ENCODE data around the gene NTN3.
"Not testable (repeated sequence)": the region's sequence is repeated elsewhere in the genome, so short reads cannot be mapped to it uniquely, and the experiment has no call there.

NTN3 gene

DNA sequence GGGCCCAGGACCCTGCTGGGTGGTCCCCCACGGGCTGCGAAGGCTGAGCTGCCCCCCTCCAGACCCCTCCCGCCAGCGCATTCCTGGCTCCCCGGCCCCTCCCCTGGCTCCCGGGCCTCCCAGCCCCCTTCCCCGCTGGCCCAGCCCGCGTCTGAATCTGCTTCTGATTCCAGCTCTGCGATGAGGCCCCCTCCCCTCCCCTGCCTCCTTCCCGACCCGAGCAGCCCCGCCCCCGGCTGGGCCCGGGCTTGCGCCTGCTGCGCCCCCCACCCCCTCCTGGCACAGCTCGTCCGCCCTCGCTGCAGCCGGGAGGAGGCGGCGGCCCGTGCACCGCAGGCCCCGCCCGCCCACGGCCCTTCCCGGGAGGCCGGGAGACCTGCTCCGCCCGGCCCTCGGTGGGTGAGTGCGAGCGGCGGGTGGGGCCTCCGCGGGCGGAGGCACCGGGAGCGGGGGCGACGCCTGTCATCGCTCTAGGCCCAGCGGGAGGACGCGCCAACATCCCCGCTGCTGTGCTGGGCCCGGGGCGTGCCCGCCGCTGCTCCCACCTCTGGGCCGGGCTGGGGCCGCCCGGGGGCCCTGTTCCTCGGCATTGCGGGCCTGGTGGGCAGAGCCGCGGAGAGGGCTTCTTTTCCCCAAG is at the start of gene NTN3:
NTN3 (plus strand) TSS at position 282 of the 637 bp plus-strand sequence. CDS start 405 bp downstream, outside the sequence.
- DNase-seq (ENCODE audit: low spot score): peak; percentile 39

DNA sequence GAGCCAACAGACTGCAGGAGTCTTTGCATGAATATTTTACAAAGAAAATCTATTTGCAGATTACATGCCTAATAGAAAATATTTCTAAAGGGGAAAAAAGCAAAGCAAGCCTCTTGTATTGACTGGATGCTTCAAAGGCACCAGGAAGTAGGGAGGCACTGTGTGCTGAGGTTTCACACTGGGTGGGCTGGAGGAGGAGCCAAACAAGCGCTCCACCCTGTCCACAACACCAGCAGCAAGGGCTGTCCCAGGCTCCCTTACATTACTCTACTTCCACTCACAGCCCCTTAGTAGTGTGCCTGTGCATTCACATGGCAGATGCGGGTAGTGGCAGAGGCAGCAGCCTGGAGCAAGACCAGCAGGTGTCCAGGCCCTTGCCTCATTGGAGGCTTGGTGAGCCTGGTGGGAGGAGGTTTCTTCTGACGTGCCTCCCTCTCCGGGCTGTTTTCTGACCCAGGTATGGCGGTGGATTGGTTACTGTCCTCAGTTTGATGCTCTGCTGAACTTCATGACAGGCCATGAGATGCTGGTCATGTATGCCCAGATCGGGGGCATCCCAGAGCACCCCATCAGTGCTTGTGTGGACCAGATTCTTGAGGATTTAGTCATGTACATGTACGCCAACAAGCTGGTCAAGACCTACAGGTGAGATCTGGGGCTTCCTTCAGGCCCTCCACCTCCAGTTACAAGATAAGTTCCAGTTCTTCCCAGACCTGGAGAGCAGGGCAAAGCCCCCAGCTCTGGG is 48.8 kb upstream of the NTN3 start:
- DNase-seq (ENCODE audit: low spot score): no peak

DNA sequence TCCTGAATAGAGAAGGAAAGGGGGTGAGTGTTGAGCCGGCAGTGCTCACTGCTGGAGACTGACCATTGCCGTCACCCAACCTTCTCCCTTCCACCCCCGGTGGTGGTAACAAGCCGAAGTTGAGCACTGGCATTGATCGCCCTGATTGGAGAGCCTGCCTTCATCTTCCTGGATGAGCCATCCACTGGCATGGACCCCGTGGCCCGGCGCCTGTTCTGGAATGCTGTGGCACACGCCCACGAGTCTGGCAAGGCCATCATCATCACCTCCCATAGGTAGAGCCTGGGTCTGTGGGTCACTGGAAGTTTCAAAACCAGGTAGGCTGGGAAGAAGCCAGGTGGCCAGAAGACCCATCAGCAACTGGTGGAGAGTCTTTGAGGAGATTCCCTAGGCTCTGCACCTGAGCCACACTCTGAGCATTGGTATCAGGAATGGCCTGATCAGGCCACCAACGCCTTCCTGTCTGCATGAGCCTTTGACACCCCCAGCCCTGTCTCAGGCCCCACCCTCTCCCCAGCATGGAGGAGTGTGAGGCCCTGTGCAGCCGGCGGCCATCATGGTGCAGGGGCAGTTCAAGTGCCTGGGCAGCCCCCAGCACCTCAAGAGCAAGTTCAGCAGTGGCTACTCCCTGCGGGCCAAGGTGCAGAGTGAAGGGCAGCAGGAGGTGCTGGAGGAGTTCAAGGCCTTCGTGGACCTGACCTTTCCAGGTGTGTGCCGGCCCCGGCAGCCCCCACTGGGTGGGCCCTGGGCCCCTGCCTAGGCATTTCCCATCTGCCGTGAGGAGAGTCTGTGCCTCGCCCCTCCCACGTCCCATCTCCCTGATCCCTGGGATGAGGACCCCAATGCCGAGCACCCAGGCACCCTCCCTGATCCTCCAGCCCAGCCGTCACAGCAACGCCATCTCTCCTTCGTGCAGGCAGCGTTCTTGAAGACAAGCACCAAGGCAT is 46.8 kb upstream of the NTN3 start:
- DNase-seq (ENCODE audit: low spot score): no peak

DNA sequence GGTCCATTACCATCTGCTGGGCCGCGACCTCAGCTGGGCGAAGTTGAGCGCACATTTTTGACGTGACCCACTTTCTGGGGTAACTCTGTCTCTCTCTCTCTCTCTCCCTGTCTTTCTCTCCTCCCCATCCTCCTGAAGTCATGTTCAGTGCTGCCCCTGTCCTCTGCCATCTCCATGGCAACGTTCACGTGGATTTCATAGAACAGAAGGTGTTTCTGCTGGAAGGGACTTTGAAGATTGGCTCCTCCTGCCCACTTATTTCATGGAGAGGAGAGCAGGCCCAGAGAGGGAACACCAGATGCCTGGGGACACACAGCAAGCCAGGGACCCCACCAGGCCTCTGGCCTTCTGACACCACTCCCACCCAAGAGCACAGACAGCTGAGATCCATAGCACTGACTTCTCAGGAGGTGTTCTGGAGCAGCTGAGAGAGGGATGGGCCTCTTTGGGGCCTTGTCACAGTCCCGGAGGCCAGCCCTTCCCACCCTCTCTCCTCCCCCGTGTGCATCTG is 46.0 kb upstream of the NTN3 start:
- no peak for DNase-seq (ENCODE audit: low spot score)

DNA sequence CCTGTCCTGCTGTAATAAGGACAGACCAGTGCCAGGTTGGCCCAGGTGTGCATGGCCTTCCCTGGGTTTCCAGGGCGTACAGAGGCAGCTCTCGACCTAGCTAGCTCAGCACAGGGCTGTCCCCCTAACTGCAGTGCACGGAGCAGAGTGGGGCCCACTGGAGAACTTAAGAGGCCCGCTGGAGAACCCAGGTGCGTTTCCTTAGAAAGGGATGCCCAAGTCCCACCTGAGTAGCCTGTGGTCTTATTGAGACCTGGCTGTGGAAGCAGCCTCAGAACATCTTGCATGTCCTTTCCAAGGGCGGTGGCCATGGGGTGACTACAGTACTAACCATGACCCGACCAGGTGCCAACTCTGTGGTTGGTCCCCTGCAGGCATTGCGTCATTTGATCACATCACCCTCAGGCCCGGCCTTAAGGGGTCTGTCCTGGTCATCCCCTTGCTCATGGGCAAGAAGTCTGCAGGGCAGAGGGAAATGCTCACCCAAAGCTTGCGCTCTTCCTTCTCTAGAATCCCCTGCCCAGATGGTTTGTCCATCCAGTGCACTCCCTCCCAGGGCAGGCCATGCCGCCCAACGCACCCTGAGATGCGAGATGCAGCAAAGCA is 45.2 kb upstream of the NTN3 start:
- DNase-seq (ENCODE audit: low spot score): no peak

DNA sequence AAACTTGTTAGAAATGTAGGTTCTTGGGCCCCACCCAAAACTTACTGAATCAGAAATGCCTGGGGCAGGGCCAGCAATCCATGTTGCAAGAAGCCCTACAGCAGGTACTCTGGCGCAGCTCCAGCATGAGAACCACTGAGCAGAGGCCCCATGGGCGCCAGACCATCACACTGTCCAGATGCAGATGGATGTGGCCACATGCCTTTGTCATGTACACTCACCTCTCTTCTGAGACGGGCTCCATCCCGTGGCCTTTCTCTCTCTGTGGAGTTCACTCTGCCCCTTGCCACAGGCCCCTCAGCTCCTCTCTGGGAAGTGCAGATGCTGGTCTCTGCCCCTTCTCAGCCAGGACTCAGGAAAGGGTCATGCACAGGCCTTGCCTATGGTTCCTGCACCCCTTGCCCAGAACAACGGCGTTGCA is 44.1 kb upstream of the NTN3 start:
- DNase-seq (ENCODE audit: low spot score): no peak

DNA sequence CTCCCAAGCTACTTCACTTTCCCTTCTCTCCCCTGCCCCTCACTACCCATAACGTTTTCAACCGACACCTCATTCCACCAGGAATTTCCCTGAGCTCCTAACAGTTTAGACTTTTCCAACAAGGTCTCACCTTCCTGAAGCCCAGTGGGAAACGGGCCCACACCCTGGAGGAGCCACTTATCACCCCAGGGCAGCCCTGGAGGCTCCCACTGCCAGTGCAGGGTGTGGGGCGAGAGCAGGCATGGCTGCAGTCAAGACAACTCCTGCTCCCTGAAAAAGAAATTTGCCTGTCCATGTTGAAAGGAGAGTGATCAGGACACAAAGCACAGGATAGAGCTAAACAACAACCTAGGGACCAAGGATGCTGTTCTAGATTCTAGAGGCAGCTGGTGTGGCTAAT is 43.6 kb upstream of the NTN3 start:
- no peak for DNase-seq (ENCODE audit: low spot score)

DNA sequence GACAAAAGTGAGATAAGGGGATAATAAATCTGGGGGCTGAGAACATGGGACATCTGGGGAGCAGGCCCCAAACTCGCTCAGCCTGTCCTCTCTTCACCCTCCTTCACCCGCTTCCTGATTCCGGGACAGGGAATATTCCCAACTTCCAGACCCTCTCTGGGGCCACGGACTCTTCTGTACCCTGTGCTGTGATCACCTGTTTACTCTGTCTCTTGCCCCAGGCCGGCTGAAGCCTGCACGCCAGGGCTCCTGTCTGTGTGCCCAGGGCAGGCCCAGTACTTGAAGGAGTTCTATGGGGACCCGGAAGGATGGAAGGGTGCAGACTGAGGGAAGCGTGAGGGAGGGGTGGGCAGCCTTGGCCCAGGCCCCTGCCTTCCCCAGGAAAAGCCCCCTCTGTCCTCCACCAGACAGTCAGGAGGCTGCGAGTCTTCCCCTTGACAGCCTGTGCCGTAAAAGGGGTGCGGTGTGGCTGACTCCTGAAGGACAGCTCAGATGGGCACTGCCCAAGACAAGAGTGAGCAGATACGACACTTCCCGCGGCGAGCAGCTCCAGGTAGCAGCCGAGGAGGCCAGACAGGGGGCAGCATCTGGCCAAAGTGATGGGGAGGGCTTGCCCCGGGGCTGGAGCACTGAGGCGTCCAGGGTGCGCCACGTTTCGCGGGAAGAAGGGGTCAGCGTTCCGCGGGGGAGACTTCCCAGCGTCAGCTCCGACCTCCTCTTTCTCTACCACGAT is 42.9 kb upstream of the NTN3 start:
- peak; percentile 48 for DNase-seq (ENCODE audit: low spot score)

DNA sequence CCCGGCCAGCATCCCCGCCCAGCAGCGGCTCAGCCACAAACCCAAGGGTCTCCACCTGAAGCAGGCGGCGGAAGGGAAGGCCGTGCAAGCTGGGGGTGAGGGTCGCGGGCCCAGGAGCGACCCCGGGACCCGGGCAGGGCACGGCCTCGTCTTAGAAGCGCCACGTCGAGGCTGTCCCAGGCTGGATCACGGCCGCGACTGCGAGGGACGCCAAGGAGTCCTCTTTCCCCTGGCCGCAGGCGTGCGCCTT is 42.4 kb upstream of the NTN3 start:
- DNase-seq (ENCODE audit: low spot score): no peak

DNA sequence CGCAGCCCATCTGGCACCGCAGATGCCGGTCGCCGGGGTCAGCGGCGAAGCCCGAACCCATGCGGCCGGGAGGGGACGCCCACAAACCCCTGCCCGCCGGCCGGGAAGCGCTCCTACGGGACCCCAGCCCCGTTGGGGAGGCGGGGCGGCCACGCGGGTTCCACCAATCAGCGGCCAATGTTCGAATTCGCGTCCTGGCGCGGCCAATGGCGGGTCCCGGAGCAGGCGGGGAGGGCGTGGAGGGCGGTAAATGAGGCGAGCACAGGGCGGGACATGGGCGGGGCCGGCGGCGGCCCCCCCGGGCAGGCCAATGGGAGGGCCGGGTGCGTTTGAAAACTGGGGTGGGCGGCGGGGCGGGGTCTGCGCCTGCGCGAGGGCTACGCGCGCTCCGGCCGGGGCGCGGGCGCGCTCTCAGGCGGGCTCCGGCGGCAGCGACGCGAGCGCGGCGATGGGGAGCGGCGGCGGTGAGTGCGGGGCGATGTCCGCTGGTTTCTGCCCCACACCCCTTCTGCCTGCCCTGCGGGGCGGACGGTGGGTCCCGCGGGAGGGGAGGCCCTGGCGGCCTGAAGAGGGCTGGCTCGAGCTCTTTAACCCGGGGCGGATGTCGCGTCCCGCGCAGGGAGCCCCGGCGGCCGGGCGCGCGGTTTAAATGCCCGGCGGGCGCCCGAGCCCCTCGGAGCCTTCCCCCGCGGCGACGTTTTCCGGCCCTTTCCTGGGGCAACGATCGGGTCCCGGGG is 41.9 kb upstream of the NTN3 start, which contains the start of gene CCNF:
CCNF (plus strand) TSS at position 414 of the 737 bp plus-strand sequence; CDS start at position 449, 35 bp downstream.
- DNase-seq (ENCODE audit: low spot score): peak; percentile 91

DNA sequence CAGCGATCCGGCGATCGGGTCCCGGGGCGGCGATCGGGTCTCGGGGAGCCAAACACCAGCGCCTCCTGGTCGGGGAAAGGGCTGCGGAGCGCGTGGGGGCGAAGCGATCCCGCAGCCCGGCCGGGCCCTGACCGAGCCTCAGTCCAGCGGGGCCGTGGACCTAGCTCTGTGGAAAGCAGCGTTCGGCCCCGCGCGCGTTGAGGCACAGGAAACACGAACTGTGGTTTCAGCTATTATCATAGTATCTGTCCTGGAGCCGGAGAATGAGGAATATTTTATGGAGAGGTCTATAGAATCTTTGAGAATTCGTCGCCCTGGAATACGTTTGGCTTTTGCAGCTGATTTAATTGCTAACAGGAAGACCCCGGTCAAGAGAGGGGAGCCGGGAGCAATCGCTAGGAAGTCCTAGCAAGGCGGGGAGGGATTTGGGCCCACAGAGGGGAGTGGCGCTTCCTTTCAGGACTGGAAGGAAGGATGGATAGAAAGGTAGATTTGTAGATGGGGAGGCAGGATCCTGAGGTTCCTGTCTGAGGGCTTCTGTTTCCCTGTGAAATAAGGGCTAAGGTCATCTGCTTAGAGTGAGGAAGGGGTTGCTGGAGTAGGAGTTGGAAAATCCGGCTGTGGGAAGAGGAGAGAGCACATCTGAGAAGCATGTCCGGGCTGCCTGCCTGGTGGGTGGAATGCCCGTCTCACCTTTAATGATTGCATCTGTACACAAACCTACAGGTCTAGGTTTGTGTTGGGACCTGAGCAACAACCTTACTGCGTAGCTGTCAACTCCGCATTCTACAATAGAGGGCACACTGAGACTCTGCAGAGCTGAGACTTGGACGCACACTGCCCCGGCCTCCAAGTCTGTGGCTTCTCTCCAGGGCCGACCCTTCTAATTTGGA is 41.1 kb upstream of the NTN3 start:
- no peak for DNase-seq (ENCODE audit: low spot score)

DNA sequence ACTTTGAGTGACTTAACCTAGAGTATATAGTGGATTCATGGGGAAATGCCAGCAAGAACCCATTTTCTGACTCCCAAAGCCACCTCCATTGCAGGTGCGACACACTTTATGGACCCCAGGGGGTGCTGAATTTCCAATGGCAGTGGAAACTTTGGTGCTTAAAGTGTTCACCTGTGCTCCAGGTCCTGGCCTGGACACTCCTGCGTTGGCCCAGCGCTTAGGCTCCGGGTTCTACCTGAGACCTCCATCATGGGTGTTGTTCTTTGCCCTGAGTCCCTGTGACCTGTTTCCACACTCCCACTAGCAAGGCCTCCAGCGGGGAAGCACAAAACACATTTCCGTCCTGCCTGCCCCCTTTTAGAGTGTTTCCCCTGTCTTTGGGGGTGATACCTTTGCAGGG is 38.8 kb upstream of the NTN3 start:
- no peak for DNase-seq (ENCODE audit: low spot score)

DNA sequence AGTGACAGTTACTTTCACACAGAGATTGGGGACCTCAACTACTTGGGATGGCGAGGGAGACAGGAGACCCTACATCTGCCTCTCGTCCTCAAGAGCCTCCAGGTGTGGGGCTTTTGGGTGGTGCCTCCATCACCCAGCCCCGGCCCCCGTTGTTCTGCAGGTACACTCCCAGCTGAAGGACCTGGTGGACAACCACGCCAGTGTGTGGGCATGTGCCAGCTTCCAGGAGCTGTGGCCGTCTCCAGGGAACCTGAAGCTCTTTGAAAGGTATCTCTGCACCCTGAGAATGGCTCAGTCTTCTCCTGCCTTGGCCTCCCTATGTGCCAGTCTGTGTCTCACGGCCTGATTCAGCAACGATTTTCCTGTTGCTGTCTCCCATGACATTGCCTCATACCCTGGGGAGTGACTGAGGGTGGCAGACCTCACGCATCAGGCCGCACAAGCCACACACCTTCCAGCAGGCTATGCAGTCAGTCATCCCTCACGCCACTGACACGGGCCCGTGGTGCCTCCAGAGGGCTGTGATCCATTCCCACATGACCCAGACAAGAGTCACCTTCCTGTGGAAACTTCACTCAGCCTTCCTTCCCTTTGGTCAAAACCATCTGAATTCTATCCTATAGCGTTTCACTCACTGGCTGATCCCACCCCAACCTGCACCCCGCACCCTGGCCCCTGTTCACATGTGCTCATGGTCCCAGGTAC is 38.1 kb upstream of the NTN3 start:
- no peak for DNase-seq (ENCODE audit: low spot score)

DNA sequence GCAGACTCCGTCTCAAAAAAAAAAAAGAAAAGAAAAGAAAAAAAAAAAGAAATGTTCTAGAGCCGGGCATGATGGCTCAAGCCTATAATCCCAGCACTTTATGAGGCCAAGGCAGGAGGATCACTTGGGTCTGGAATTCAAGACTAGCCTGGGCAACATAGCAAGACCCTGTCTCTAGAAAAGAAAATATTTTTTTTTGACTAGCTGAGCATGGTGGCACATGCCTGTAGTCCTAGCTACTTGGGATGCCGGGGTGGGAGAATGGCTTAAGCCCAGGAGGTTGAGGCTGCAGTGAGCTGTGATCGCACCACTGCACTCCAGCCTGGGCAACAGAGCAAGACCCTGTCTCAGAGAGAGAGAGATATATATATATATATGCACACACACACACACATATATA is 35.9 kb upstream of the NTN3 start:
- DNase-seq (ENCODE audit: low spot score): not testable (repeated sequence)

DNA sequence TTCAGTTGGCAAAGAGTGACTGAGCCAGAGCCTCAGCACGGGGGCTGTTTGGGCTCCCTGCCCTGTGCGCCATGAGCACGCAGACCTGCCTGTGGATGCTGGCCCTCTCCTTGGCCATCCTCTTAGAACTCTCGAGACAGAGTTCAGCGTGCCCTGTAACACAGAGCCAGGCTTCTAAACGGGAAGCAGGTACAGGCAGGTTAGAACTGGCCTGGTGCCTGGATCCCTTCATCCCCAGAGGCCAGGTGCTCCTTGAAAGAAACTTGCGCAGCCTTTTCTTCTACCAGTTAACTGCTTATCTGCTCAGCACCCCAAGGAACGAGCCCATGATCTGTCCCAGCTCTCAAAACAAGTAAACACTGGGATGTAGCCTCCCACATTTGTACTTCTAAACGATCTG is 35.0 kb upstream of the NTN3 start:
- no peak for DNase-seq (ENCODE audit: low spot score)

DNA sequence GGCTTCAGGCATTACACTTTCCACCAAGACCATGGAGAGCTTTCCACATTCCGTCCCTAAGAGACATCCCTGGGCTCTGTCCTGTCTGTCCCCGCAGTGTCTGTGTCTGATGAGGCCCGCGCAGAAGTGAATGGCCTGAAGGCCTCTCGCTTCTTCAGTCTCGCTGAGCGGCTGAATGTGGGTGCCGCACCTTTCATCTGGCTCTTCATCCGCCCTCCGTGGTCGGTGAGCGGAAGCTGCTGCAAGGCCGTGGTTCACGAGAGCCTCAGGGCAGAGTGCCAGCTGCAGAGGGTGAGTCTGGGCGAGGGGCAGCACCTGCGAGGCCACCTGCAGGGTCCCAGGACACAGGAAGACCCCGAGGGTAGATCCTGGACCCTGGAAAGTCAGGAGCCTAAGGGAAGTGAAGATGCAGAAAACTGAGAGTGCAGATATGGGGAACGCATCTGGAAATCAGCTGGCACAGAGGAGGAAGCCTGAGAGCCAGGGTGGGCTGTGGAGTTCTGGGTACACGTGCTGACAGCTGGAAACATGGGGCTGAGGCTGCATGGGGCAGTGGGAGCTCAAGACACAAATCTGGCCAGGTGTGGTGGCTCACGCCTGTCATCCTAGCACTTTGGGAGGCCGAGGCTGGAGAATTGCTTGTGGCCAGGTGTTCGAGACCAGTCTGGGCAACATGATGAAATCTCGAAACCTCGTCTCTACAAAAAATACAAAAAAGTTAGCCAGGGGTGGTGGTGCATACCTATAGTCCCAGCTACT is 33.9 kb upstream of the NTN3 start:
- DNase-seq (ENCODE audit: low spot score): no peak

DNA sequence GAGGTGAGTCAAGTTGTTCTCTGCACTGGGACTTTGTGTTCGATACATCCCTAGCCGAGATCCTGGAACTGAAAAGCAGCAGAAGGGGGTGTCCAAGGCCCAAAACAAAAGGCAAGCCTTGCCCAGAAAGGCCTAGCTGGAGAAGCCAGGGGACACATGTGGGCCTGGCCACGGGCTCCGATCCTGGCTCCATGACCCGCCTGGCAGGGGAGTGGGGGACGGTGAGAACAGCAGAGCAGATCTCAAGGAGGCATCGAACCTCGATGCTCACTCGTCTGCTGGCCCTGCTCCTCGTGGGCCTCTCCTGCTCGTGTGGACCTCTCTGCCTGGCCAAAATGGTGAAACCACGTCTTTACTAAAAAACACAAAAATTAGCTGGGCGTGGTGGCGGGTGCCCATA is 33.0 kb upstream of the NTN3 start:
- DNase-seq (ENCODE audit: low spot score): no peak

DNA sequence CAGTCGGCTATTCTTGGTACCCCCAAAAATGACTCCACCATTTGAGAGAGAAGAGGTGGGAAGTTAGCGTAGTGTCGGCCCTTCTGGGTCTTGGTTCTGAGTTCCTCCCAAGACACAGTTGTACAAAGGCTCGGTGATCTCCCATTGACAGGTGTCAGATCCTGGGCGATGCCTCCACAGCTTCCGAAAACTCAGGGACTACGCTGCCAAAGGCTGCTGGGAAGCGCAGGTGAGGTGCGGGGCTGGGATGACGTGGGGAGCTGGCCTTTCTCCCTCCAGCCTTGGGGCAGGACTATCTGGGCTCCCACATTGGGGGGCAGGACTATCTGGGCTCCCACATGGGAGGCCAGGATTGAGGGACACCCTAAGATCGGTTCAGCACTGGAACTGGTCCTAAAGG is 31.5 kb upstream of the NTN3 start:
- DNase-seq (ENCODE audit: low spot score): no peak

Measured in hematopoietic multipotent progenitor cell treated with erythropoietin and hydrocortisone succinate and interleukin-3 and kit ligand, for 17 days (in vitro differentiated cells).